Mesenchymal stem cell (in vitro differentiated cells and primary cell): Measurements from ENCODE around the gene PLCB1.

ENCODE experiments used
- DNase-seq: peaks from one replicate; pipeline ENCODE4 v3.0.0-alpha.2; 2013
- H2AFZ ChIP-seq: one replicate; pipeline ENCODE4 v1.6.1; 2013; ENCODE audit warnings: low read depth, mild to moderate bottlenecking, control low read depth, inconsistent platforms, low read length, moderate library complexity
- H2AK5ac ChIP-seq: 2 replicates; pipeline ENCODE4 v1.6.1; 2013; ENCODE audit warnings: low read length, moderate library complexity, mild to moderate bottlenecking, inconsistent platforms; ENCODE audit not compliant: severe bottlenecking
- H2BK120ac ChIP-seq: one replicate; pipeline ENCODE4 v1.6.1; 2013; ENCODE audit warnings: low read depth, mild to moderate bottlenecking, inconsistent platforms, low read length, moderate library complexity
- H2BK12ac ChIP-seq, 2 experiments: one replicate each; pipeline ENCODE4 v1.6.1; 2013; ENCODE audit warnings: inconsistent platforms in 2 of 2, low read length in 2 of 2, mild to moderate bottlenecking in 2 of 2, moderate library complexity in 2 of 2, control low read depth in 1 of 2
- H2BK15ac ChIP-seq: one replicate; pipeline ENCODE4 v1.6.1; 2013; ENCODE audit warnings: mild to moderate bottlenecking, low read depth, inconsistent platforms; ENCODE audit not compliant: poor library complexity, severe bottlenecking
- H2BK5ac ChIP-seq: 2 replicates; pipeline ENCODE4 v1.6.1; 2013; ENCODE audit warnings: low read depth, mild to moderate bottlenecking, low read length, control low read depth, inconsistent platforms; ENCODE audit not compliant: poor library complexity, severe bottlenecking
- H3K14ac ChIP-seq, 2 experiments: one replicate each; pipeline ENCODE4 v1.6.1; 2013; ENCODE audit warnings: inconsistent platforms in 2 of 2, low read length in 2 of 2, control low read depth in 1 of 2, mild to moderate bottlenecking in 1 of 2, moderate library complexity in 1 of 2
- H3K18ac ChIP-seq, 2 experiments: one replicate each; pipeline ENCODE4 v1.6.1; 2013; ENCODE audit warnings: inconsistent platforms in 2 of 2, low read length in 2 of 2, control low read depth in 1 of 2, low read depth in 1 of 2, mild to moderate bottlenecking in 1 of 2
- H3K23ac ChIP-seq, 2 experiments: one replicate each; pipeline ENCODE4 v1.6.1; 2013; ENCODE audit warnings: inconsistent platforms in 2 of 2, low read length in 2 of 2, mild to moderate bottlenecking in 2 of 2, moderate library complexity in 2 of 2, control low read depth in 1 of 2
- H3K27ac ChIP-seq: 2 replicates; pipeline ENCODE4 v1.5.1; 2013; ENCODE audit warnings: mild to moderate bottlenecking, moderate library complexity, low read length, control low read depth, inconsistent platforms; ENCODE audit not compliant: poor library complexity, severe bottlenecking
- H3K27me3 ChIP-seq, 2 experiments: 2 replicates each; pipeline versions ENCODE4 v1.6.1 to v1.7.0; 2013; ENCODE audit warnings: low read length in 2 of 2, mild to moderate bottlenecking in 2 of 2, moderate library complexity in 2 of 2, control low read depth in 1 of 2, inconsistent platforms in 1 of 2; ENCODE audit not compliant: control insufficient read depth in 1 of 2, insufficient read depth in 1 of 2
- H3K36me3 ChIP-seq, 2 experiments: 2 replicates each; pipeline versions ENCODE4 v1.6.1 to v1.7.0; 2013; ENCODE audit warnings: low read length in 2 of 2, control low read depth in 1 of 2, inconsistent platforms in 1 of 2, low read depth in 1 of 2, mild to moderate bottlenecking in 1 of 2; ENCODE audit not compliant: insufficient read depth in 2 of 2, control insufficient read depth in 1 of 2
- H3K4ac ChIP-seq, 2 experiments: one replicate each; pipeline ENCODE4 v1.6.1; 2013; ENCODE audit warnings: inconsistent platforms in 2 of 2, low read length in 2 of 2, mild to moderate bottlenecking in 2 of 2, moderate library complexity in 2 of 2, control low read depth in 1 of 2, low read depth in 1 of 2
- H3K4me1 ChIP-seq: 2 replicates; pipeline ENCODE4 v1.6.1; 2013; ENCODE audit warnings: low read depth, low read length, control low read depth; ENCODE audit not compliant: control insufficient read depth, insufficient read depth
- H3K4me2 ChIP-seq: 2 replicates; pipeline ENCODE4 v1.6.1; 2013; ENCODE audit warnings: low read length, mild to moderate bottlenecking, inconsistent platforms; ENCODE audit not compliant: poor library complexity, severe bottlenecking
- H3K4me3 ChIP-seq, 2 experiments: 2 replicates each; pipeline versions ENCODE4 v1.5.1 to v1.7.0; 2013; ENCODE audit warnings: low read length in 2 of 2, mild to moderate bottlenecking in 2 of 2, control low read depth in 1 of 2, low read depth in 1 of 2; ENCODE audit not compliant: insufficient read depth in 1 of 2
- H3K79me1 ChIP-seq: replicated peaks from 2 replicates; pipeline ENCODE4 v1.6.1; 2013; ENCODE audit warnings: mild to moderate bottlenecking, control low read depth, low read length, inconsistent platforms; ENCODE audit not compliant: poor library complexity, severe bottlenecking
- H3K9ac ChIP-seq: 2 replicates; pipeline ENCODE4 v1.7.0; 2013; ENCODE audit warnings: mild to moderate bottlenecking, low read length, moderate library complexity
- H3K9me3 ChIP-seq: 2 replicates; pipeline ENCODE4 v1.7.0; 2013; ENCODE audit warnings: mild to moderate bottlenecking, low read length; ENCODE audit not compliant: control insufficient read depth
- H4K8ac ChIP-seq: one replicate; pipeline ENCODE4 v1.6.1; 2013; ENCODE audit warnings: inconsistent platforms, mild to moderate bottlenecking, low read length, moderate library complexity
- H4K91ac ChIP-seq: one replicate; pipeline ENCODE4 v1.6.1; 2013; ENCODE audit warnings: mild to moderate bottlenecking, low read length, inconsistent platforms
- WGBS: methylation state at CpG from one replicate; pipeline ENCODE4 v1.1.7; 2013; ENCODE audit warnings: mixed read lengths; 5-methylcytosine and 5-hydroxymethylcytosine counted together

Gene PLCB1

GRCh38 chr20:8364734-8365078, 232.6 kb downstream of the PLCB1 start:
- H2BK15ac ChIP-seq = no peak overlapping the region
- H3K9ac ChIP-seq = no peak overlapping the region
- no peaks in the 10 kb centered on the region for H3K36me3 ChIP-seq
- H3K4me1 ChIP-seq = no peaks in the 10 kb centered on the region
- no peak overlapping the region for H3K23ac ChIP-seq
- no peak overlapping the region for H3K4me2 ChIP-seq
- no peak overlapping the region for H3K4me3 ChIP-seq
- no peaks in the 10 kb centered on the region for H3K79me1 ChIP-seq
- H2BK120ac ChIP-seq = no peak overlapping the region
- H3K27ac ChIP-seq = no peak overlapping the region
- no peak overlapping the region for H4K91ac ChIP-seq
- no peak overlapping the region for H4K8ac ChIP-seq
- H2BK5ac ChIP-seq = no peak overlapping the region
- no peak overlapping the region for H2BK12ac ChIP-seq
- no peak for DNase-seq
- 60% methylated on average over 1 of the region's 1 CpG for whole genome bisulfite sequencing
- H3K9me3 ChIP-seq = no peaks in the 10 kb centered on the region
- H3K18ac ChIP-seq = no peak overlapping the region
- H2AFZ ChIP-seq = no peak overlapping the region
- H2AK5ac ChIP-seq = no peak overlapping the region
- no peaks in the 10 kb centered on the region for H3K27me3 ChIP-seq
- H3K14ac ChIP-seq = no peak overlapping the region
- H3K4ac ChIP-seq = no peak overlapping the region

GRCh38 chr20:8365634-8366033, 233.6 kb downstream of the PLCB1 start:
- no peak overlapping the region for H2AK5ac ChIP-seq
- no peaks in the 10 kb centered on the region for H3K27me3 ChIP-seq
- H3K9ac ChIP-seq = no peak overlapping the region
- no peak overlapping the region for H3K4me2 ChIP-seq
- no peak overlapping the region for H3K4ac ChIP-seq
- no peaks in the 10 kb centered on the region for H3K4me1 ChIP-seq
- no peaks in the 10 kb centered on the region for H3K79me1 ChIP-seq
- no peak overlapping the region for H4K8ac ChIP-seq
- no peak overlapping the region for H2AFZ ChIP-seq
- no peak overlapping the region for H3K14ac ChIP-seq
- no peak overlapping the region for H2BK15ac ChIP-seq
- no peak for DNase-seq
- H4K91ac ChIP-seq = no peak overlapping the region
- no peak overlapping the region for H3K4me3 ChIP-seq
- H3K23ac ChIP-seq = no peak overlapping the region
- H2BK5ac ChIP-seq = no peak overlapping the region
- no peaks in the 10 kb centered on the region for H3K9me3 ChIP-seq
- H2BK12ac ChIP-seq = no peak overlapping the region
- H2BK120ac ChIP-seq = no peak overlapping the region
- no peak overlapping the region for H3K27ac ChIP-seq
- H3K36me3 ChIP-seq = no peaks in the 10 kb centered on the region
- no peak overlapping the region for H3K18ac ChIP-seq

GRCh38 chr20:8366303-8366923, 234.3 kb downstream of the PLCB1 start:
- no peak overlapping the region for H4K8ac ChIP-seq
- DNase-seq = no peak
- H3K79me1 ChIP-seq = no peaks in the 10 kb centered on the region
- H3K27ac ChIP-seq = no peak overlapping the region
- no peak overlapping the region for H3K14ac ChIP-seq
- no peaks in the 10 kb centered on the region for H3K4me1 ChIP-seq
- H3K27me3 ChIP-seq = no peaks in the 10 kb centered on the region
- H2BK15ac ChIP-seq = no peak overlapping the region
- H2AK5ac ChIP-seq = no peak overlapping the region
- H2BK120ac ChIP-seq = no peak overlapping the region
- no peak overlapping the region for H3K23ac ChIP-seq
- no peaks in the 10 kb centered on the region for H3K9me3 ChIP-seq
- no peak overlapping the region for H4K91ac ChIP-seq
- H3K9ac ChIP-seq = no peak overlapping the region
- no peak overlapping the region for H3K4ac ChIP-seq
- no peak overlapping the region for H2BK5ac ChIP-seq
- 97% methylated on average over 3 of the region's 5 CpGs for WGBS
- H3K4me2 ChIP-seq = no peak overlapping the region
- no peaks in the 10 kb centered on the region for H3K36me3 ChIP-seq
- H2BK12ac ChIP-seq = no peak overlapping the region
- no peak overlapping the region for H3K4me3 ChIP-seq
- no peak overlapping the region for H3K18ac ChIP-seq
- no peak overlapping the region for H2AFZ ChIP-seq

- Histone ChIP-seq H2BK120ac (no peak overlapping the region), H3K4me2 (no peak overlapping the region), H3K27me3 (no peaks in the 10 kb centered on the region), H3K4me3 (no peak overlapping the region), H3K14ac (peak overlapping the region in 1 of 2 experiments; percentile 64), H3K4me1 (no peaks in the 10 kb centered on the region), H4K8ac (no peak overlapping the region), H4K91ac (no peak overlapping the region), H3K36me3 (no peaks in the 10 kb centered on the region), H3K79me1 (no peaks in the 10 kb centered on the region), H2AFZ (no peak overlapping the region), H3K9me3 (no peaks in the 10 kb centered on the region), H3K9ac (no peak overlapping the region), H3K4ac (no peak overlapping the region), H2BK5ac (no peak overlapping the region), H2BK15ac (no peak overlapping the region), H3K27ac (no peak overlapping the region), H3K23ac (no peak overlapping the region), H2BK12ac (no peak overlapping the region), H3K18ac (no peak overlapping the region), H2AK5ac (no peak overlapping the region)
- WGBS = 98% methylated on average over 7 of the region's 7 CpGs
- DNase-seq = no peak
Measured at GRCh38 chr20:8367689-8368088, 235.6 kb downstream of the PLCB1 start.
